Ascending aorta (tissue), 2 donors: ENCODE results near the gene CCNJL. TPM values are rescaled to one million over a fixed set of nuclear protein-coding genes. Genes with fewer than 3 reads are reported as not detected.

Experiments
- DNase-seq, 2 donors: peaks; one replicate each; pipeline ENCODE4 v3.0.0-alpha.2; 2019; ENCODE audit warnings: low spot score in 2 of 2
- H3K27ac ChIP-seq, 2 donors: fragments of 200-600 bp; sonication (generic); one replicate each; pipeline ENCODE4 v1.5.1; 2016 to 2017; ENCODE audit warnings: mild to moderate bottlenecking in 1 of 2
- H3K27me3 ChIP-seq: fragments of 200-600 bp; sonication (generic); one replicate; pipeline ENCODE4 v1.5.1; 2017
- H3K36me3 ChIP-seq, 2 donors: fragments of 200-600 bp; sonication (generic); one replicate each; pipeline ENCODE4 v1.5.1; 2016
- H3K4me1 ChIP-seq, 2 donors: fragments of 200-600 bp; sonication (generic); one replicate each; pipeline ENCODE4 v1.5.1; 2016 to 2017; ENCODE audit warnings: mild to moderate bottlenecking in 1 of 2
- H3K4me3 ChIP-seq, 2 donors: fragments of 200-600 bp; sonication (generic); one replicate each; pipeline ENCODE4 v1.5.1; 2016 to 2017; ENCODE audit warnings: mild to moderate bottlenecking in 1 of 2
- H3K9me3 ChIP-seq, 2 donors: fragments of 200-600 bp; sonication (generic); one replicate each; pipeline ENCODE4 v1.5.1; 2016
- CTCF ChIP-seq, 3 experiments: fragments of 200-600 bp in 2 of 3; fragments of 450-650 bp in 1 of 3; sonication (generic) in 2 of 3; IDR thresholded peaks; one replicate each; pipeline ENCODE4 v1.5.1; 2016 to 2019; ENCODE audit warnings: antibody characterized with exemption in 3 of 3, mild to moderate bottlenecking in 1 of 3, moderate library complexity in 1 of 3
- intact Hi-C: fragments of 100-400 bp; cut with DNase I; formaldehyde crosslinking; loops from one replicate; pipeline ENCODE4 v1.15.1; 2023
- total RNA-seq: library from RNA; depleted of rRNA; stranded (reverse); fragments of >200 nt; gene quantifications from one replicate; pipeline ENCODE4 v1.1.0, GENCODE V29; 2016

The CCNJL gene
- total RNA-seq, 1 donor from 2014 or later, result not detected

GRCh38 chr5:160357861-160358411, 45.6 kb upstream of the CCNJL start:
- Histone ChIP-seq H3K4me1 (peaks cover 24 to 37% of the 10 kb centered on the region in 2 donors), H3K27ac (peak overlapping the region; percentile 89 to 93), H3K4me3 (peak overlapping the region; percentile 11 to 46), H3K27me3 (no peaks in the 10 kb centered on the region), H3K36me3 (no peaks in the 10 kb centered on the region), H3K9me3 (no peaks in the 10 kb centered on the region)
- DNase-seq, result peak in 1 of 2 donors; percentile 76
- intact Hi-C loops, result no loop called here
- no peak for TF ChIP-seq CTCF (IDR thresholded peaks at IDR 0.05)

- Histone ChIP-seq H3K4me3 (peak overlapping the region in 1 of 2 donors; percentile 46), H3K27me3 (no peaks in the 10 kb centered on the region), H3K9me3 (no peaks in the 10 kb centered on the region), H3K36me3 (no peaks in the 10 kb centered on the region), H3K27ac (peak overlapping the region; percentile 89 to 93), H3K4me1 (peaks cover 24 to 35% of the 10 kb centered on the region in 2 donors)
- DNase-seq, result no peak
- intact Hi-C loops, result no loop called here
- TF ChIP-seq CTCF (IDR thresholded peaks at IDR 0.05), result no peak
These were observed 45.0 kb upstream of the CCNJL start for GRCh38 chr5:160357394-160357793.

GRCh38 chr5:160356550-160357347, 44.4 kb upstream of the CCNJL start:
- H3K27me3 ChIP-seq, result no peaks in the 10 kb centered on the region
- H3K36me3 ChIP-seq, result no peaks in the 10 kb centered on the region
- H3K4me3 ChIP-seq, result no peak overlapping the region
- DNase-seq, result peak in 1 of 2 donors; percentile 54
- no peak for TF ChIP-seq CTCF (IDR thresholded peaks at IDR 0.05)
- H3K9me3 ChIP-seq, result no peaks in the 10 kb centered on the region
- peaks cover 24 to 35% of the 10 kb centered on the region in 2 donors for H3K4me1 ChIP-seq
- intact Hi-C loops, result no loop called here
- peak overlapping the region; percentile 89 to 93 for H3K27ac ChIP-seq

- no peak for DNase-seq
- TF ChIP-seq CTCF (IDR thresholded peaks at IDR 0.05), result no peak
- no peak overlapping the region for H3K27ac ChIP-seq
- peaks cover 22 to 29% of the 10 kb centered on the region in 2 donors for H3K4me1 ChIP-seq
- intact Hi-C loops, result no loop called here
- no peaks in the 10 kb centered on the region for H3K36me3 ChIP-seq
- H3K9me3 ChIP-seq, result no peaks in the 10 kb centered on the region
- H3K4me3 ChIP-seq, result no peak overlapping the region
- H3K27me3 ChIP-seq, result no peaks in the 10 kb centered on the region
These were observed 42.3 kb upstream of the CCNJL start for GRCh38 chr5:160354666-160355065.

GRCh38 chr5:160353379-160353778, 41.0 kb upstream of the CCNJL start:
- H3K4me1 ChIP-seq, result peaks cover 11 to 17% of the 10 kb centered on the region in 2 donors
- DNase-seq, result peak; percentile 51 to 89
- H3K4me3 ChIP-seq, result peak overlapping the region in 1 of 2 donors; percentile 3
- H3K27ac ChIP-seq, result peak overlapping the region; percentile 70 to 79
- TF ChIP-seq CTCF (IDR thresholded peaks at IDR 0.05), result no peak
- H3K9me3 ChIP-seq, result no peaks in the 10 kb centered on the region
- intact Hi-C loops, result no loop called here
- peaks cover 2 to 6% of the 10 kb centered on the region in 2 donors for H3K36me3 ChIP-seq
- H3K27me3 ChIP-seq, result no peaks in the 10 kb centered on the region
